ENCODE data around the gene C5orf58. TPM values are rescaled to one million over a fixed set of nuclear protein-coding genes. Genes with fewer than 3 reads are reported as not detected.

The C5orf58 gene
- polyA plus RNA-seq, 1 donor from 2014 or later: not detected

DNA sequence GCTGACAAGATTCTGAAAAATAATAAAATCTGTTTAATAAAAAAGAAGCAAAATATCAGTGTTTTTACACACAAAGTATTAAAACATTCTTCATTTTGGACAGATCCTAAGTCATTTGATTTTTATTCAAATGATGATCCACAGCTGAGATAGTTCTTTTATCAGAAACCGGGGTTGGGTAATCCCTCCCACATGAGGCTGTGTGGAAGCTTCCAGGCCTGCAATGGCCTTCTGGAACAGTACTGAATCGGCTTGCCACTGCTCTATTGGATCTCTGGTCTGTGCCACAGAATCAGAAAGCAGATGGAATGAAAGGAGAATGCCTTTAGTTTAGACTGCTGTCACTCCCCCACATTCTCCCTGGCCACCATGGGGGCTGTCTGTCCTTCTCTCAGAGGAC, 6.1 kb upstream of the C5orf58 start:
- H3K36me3 ChIP-seq (ENCODE audit: insufficient read depth, low read length): no peaks in the 10 kb centered on the region
- no peak overlapping the region for H3K9ac ChIP-seq (ENCODE audit: low read length)
- H4K20me1 ChIP-seq (ENCODE audit: insufficient read depth): no peaks in the 10 kb centered on the region
- H3K79me2 ChIP-seq (replicated peaks; ENCODE audit: insufficient read depth, low read length): no peaks in the 10 kb centered on the region
- no peak overlapping the region for H2AFZ ChIP-seq (ENCODE audit: low read depth, low read length)
- TF ChIP-seq MXI1 (conservative IDR thresholded peaks at IDR 0.05; ENCODE audit: poor library complexity, severe bottlenecking) (no peak), EZH2 (IDR thresholded peaks at IDR 0.05; ENCODE audit: borderline replicate concordance, insufficient read depth, low read length, poor library complexity, severe bottlenecking) (no peak), EP300 (conservative IDR thresholded peaks at IDR 0.05; ENCODE audit: poor library complexity, severe bottlenecking) (no peak), TAF1 (IDR thresholded peaks at IDR 0.05; ENCODE audit: low read depth) (no peak), SMC3 (conservative IDR thresholded peaks at IDR 0.05; ENCODE audit: poor library complexity) (no peak), RAD21 (conservative IDR thresholded peaks at IDR 0.05) (no peak), POLR2AphosphoS5 (IDR thresholded peaks at IDR 0.05) (no peak)
- TF ChIP-seq, protein P1, sequence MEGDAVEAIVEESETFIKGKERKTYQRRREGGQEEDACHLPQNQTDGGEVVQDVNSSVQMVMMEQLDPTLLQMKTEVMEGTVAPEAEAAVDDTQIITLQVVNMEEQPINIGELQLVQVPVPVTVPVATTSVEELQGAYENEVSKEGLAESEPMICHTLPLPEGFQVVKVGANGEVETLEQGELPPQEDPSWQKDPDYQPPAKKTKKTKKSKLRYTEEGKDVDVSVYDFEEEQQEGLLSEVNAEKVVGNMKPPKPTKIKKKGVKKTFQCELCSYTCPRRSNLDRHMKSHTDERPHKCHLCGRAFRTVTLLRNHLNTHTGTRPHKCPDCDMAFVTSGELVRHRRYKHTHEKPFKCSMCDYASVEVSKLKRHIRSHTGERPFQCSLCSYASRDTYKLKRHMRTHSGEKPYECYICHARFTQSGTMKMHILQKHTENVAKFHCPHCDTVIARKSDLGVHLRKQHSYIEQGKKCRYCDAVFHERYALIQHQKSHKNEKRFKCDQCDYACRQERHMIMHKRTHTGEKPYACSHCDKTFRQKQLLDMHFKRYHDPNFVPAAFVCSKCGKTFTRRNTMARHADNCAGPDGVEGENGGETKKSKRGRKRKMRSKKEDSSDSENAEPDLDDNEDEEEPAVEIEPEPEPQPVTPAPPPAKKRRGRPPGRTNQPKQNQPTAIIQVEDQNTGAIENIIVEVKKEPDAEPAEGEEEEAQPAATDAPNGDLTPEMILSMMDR (IDR thresholded peaks at IDR 0.05; ENCODE audit: poor library complexity, severe bottlenecking): no peak
- TF ChIP-seq, protein P2, sequence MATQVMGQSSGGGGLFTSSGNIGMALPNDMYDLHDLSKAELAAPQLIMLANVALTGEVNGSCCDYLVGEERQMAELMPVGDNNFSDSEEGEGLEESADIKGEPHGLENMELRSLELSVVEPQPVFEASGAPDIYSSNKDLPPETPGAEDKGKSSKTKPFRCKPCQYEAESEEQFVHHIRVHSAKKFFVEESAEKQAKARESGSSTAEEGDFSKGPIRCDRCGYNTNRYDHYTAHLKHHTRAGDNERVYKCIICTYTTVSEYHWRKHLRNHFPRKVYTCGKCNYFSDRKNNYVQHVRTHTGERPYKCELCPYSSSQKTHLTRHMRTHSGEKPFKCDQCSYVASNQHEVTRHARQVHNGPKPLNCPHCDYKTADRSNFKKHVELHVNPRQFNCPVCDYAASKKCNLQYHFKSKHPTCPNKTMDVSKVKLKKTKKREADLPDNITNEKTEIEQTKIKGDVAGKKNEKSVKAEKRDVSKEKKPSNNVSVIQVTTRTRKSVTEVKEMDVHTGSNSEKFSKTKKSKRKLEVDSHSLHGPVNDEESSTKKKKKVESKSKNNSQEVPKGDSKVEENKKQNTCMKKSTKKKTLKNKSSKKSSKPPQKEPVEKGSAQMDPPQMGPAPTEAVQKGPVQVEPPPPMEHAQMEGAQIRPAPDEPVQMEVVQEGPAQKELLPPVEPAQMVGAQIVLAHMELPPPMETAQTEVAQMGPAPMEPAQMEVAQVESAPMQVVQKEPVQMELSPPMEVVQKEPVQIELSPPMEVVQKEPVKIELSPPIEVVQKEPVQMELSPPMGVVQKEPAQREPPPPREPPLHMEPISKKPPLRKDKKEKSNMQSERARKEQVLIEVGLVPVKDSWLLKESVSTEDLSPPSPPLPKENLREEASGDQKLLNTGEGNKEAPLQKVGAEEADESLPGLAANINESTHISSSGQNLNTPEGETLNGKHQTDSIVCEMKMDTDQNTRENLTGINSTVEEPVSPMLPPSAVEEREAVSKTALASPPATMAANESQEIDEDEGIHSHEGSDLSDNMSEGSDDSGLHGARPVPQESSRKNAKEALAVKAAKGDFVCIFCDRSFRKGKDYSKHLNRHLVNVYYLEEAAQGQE (IDR thresholded peaks at IDR 0.05; ENCODE audit: borderline replicate concordance): no peak
- no peaks in the 10 kb centered on the region for H3K9me2 ChIP-seq (ENCODE audit: insufficient read depth, low read length)
- H3K27ac ChIP-seq (ENCODE audit: low read length): no peak overlapping the region
- no peaks in the 10 kb centered on the region for H3K9me3 ChIP-seq (ENCODE audit: low read length)
- H3K4me3 ChIP-seq (ENCODE audit: low read length): no peak overlapping the region
- no peaks in the 10 kb centered on the region for H3F3A ChIP-seq (ENCODE audit: insufficient read depth, low read length, poor library complexity, severe bottlenecking)
- peaks cover 4% of the 10 kb centered on the region for H3K27me3 ChIP-seq (ENCODE audit: insufficient read depth, low read depth, low read length)
- H3K4me2 ChIP-seq (ENCODE audit: low read length): no peak overlapping the region

DNA sequence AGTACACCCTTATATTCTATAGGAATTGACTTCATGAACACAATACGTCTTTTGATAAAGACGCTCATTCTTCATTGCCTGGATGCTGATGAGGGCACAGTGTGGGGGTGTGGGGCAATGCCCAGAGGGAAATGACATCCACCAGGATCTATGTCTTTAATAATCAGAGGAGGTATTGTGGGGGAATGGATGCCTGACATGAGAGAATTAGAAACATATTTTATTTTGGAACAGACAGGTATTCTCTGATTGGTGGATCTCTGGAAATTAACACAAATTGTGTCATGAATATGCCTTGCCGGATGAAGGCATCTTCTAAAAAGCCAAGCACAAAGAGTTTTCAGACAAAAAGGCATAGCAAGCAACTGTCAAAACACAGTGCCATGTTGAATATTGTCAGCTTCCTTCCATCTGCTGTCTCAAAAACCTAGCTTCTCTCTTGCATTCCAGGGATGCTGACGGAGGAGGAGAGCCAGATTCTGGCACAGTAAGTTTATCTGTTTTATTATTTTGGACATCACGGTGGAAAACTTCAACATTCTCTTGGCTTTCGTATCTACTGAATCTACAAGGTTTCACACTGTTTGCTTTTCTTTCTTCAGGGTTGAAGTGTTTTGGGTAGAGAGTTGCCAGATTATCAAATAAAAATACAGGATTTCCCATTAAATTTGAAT, 3.9 kb upstream of the C5orf58 start:
- no peak overlapping the region for H3K9ac ChIP-seq (ENCODE audit: low read length)
- H3F3A ChIP-seq (ENCODE audit: insufficient read depth, low read length, poor library complexity, severe bottlenecking): no peaks in the 10 kb centered on the region
- no peak overlapping the region for H2AFZ ChIP-seq (ENCODE audit: low read depth, low read length)
- no peaks in the 10 kb centered on the region for H3K9me2 ChIP-seq (ENCODE audit: insufficient read depth, low read length)
- H3K27me3 ChIP-seq (ENCODE audit: insufficient read depth, low read depth, low read length): peaks cover 2% of the 10 kb centered on the region
- H3K9me3 ChIP-seq (ENCODE audit: low read length): no peaks in the 10 kb centered on the region
- no peak overlapping the region for H3K4me2 ChIP-seq (ENCODE audit: low read length)
- H3K27ac ChIP-seq (ENCODE audit: low read length): no peak overlapping the region
- no peak overlapping the region for H3K4me3 ChIP-seq (ENCODE audit: low read length)
- no peak for TF ChIP-seq TAF1 (IDR thresholded peaks at IDR 0.05; ENCODE audit: low read depth)
- TF ChIP-seq POLR2AphosphoS5 (IDR thresholded peaks at IDR 0.05): no peak
- TF ChIP-seq EP300 (conservative IDR thresholded peaks at IDR 0.05; ENCODE audit: poor library complexity, severe bottlenecking): no peak
- TF ChIP-seq SMC3 (conservative IDR thresholded peaks at IDR 0.05; ENCODE audit: poor library complexity): no peak
- TF ChIP-seq, protein P2 (IDR thresholded peaks at IDR 0.05; ENCODE audit: borderline replicate concordance): no peak
- TF ChIP-seq, protein P1 (IDR thresholded peaks at IDR 0.05; ENCODE audit: poor library complexity, severe bottlenecking): no peak
- TF ChIP-seq EZH2 (IDR thresholded peaks at IDR 0.05; ENCODE audit: borderline replicate concordance, insufficient read depth, low read length, poor library complexity, severe bottlenecking): no peak
- no peak for TF ChIP-seq MXI1 (conservative IDR thresholded peaks at IDR 0.05; ENCODE audit: poor library complexity, severe bottlenecking)
- no peak for TF ChIP-seq RAD21 (conservative IDR thresholded peaks at IDR 0.05)
- no peaks in the 10 kb centered on the region for H3K36me3 ChIP-seq (ENCODE audit: insufficient read depth, low read length)
- no peaks in the 10 kb centered on the region for H3K79me2 ChIP-seq (replicated peaks; ENCODE audit: insufficient read depth, low read length)
- no peaks in the 10 kb centered on the region for H4K20me1 ChIP-seq (ENCODE audit: insufficient read depth)
